Progenitor cell of endocrine pancreas (in vitro differentiated cells): ENCODE data around the gene RAD52. TPM values are rescaled to one million over a fixed set of nuclear protein-coding genes. Genes with fewer than 3 reads are reported as not detected.
"Not testable (repeated sequence)": the region's sequence is repeated elsewhere in the genome, so short reads cannot be mapped to it uniquely, and the experiment has no call there.

ENCODE experiments used
- DNase-seq: peaks from one replicate; pipeline ENCODE4 v3.0.0; 2021; ENCODE audit warnings: low spot score; ENCODE audit not compliant: unreplicated experiment
- H3K27ac Mint-ChIP-seq: 2 replicates; pipeline ENCODE4 v1.8.0; 2021; ENCODE audit warnings: mild to moderate bottlenecking, moderate library complexity, mixed read lengths
- H3K27me3 Mint-ChIP-seq: 2 replicates; pipeline ENCODE4 v1.8.0; 2021; ENCODE audit warnings: mixed read lengths
- H3K36me3 Mint-ChIP-seq: 2 replicates; pipeline ENCODE4 v1.8.0; 2022; ENCODE audit warnings: mixed read lengths; ENCODE audit not compliant: insufficient read depth
- H3K4me1 Mint-ChIP-seq: 2 replicates; pipeline ENCODE4 v1.8.0; 2021; ENCODE audit warnings: low read depth, mixed read lengths
- H3K4me3 Mint-ChIP-seq: 2 replicates; pipeline ENCODE4 v1.8.0; 2021; ENCODE audit warnings: low read depth, mild to moderate bottlenecking, moderate library complexity, mixed read lengths
- H3K9me3 Mint-ChIP-seq: 2 replicates; pipeline ENCODE4 v1.8.0; 2021; ENCODE audit warnings: low read depth, mixed read lengths
- total RNA-seq: library from RNA; stranded (reverse); gene quantifications from 2 replicates; pipeline ENCODE4 v1.2.1, GENCODE V29; 2021
- TF ChIP-seq, protein P1 (sequence below): fragments of 200-600 bp; sonication (generic); IDR thresholded peaks from one replicate; pipeline ENCODE4 v1.5.0; 2021; ENCODE audit warnings: antibody characterized with exemption, mild to moderate bottlenecking; ENCODE audit not compliant: unreplicated experiment

The RAD52 gene
- total RNA-seq, 1 donor from 2014 or later: 52.6 TPM

DNA sequence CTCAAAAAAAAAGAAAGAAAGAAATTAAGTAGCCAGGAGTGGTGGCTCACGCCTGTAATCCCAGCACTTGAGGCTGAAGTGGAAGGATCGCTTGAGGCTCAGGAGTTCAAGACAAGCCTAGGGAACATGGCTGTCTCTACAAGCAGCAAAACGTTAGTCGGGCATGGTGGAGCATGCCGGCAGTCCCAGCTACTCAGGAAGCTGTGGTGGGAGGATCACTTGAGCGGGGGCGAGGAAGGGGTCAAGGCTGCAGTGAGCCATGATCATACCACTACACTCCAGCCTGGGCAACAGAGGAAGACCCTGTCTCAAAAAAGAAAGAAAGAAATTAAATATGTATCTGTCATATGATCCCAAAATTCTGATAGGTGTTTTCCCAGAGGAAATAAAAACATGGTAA is 5.3 kb downstream of the RAD52 start:
- H3K27ac Mint-ChIP-seq: peak overlapping the region; percentile 12

DNA sequence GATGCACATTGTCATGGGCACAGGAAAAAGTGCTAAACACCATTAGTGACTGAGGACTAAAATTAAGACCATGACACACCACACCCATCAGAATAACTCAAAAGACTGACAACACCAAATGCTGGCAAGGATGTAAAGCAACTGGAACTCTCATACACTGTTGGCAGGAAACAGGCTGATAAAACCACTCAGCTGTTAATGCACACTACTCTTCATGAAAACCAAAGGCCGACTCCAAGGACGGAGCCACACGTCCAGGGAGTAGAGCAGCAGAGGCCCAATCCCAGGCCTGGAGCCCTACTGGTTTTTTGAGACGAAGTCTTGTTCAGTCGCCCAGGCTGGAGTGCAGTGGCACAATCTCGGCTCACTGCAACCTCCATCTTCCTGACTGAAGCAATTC is 6.4 kb downstream of the RAD52 start:
- peaks cover 6% of the 10 kb centered on the region for H3K4me1 Mint-ChIP-seq
- no peak overlapping the region for H3K4me3 Mint-ChIP-seq
- no peaks in the 10 kb centered on the region for H3K27me3 Mint-ChIP-seq
- TF ChIP-seq, protein P1, sequence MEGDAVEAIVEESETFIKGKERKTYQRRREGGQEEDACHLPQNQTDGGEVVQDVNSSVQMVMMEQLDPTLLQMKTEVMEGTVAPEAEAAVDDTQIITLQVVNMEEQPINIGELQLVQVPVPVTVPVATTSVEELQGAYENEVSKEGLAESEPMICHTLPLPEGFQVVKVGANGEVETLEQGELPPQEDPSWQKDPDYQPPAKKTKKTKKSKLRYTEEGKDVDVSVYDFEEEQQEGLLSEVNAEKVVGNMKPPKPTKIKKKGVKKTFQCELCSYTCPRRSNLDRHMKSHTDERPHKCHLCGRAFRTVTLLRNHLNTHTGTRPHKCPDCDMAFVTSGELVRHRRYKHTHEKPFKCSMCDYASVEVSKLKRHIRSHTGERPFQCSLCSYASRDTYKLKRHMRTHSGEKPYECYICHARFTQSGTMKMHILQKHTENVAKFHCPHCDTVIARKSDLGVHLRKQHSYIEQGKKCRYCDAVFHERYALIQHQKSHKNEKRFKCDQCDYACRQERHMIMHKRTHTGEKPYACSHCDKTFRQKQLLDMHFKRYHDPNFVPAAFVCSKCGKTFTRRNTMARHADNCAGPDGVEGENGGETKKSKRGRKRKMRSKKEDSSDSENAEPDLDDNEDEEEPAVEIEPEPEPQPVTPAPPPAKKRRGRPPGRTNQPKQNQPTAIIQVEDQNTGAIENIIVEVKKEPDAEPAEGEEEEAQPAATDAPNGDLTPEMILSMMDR: no peak
- peak overlapping the region; percentile 65 for H3K27ac Mint-ChIP-seq
- no peaks in the 10 kb centered on the region for H3K9me3 Mint-ChIP-seq
- DNase-seq: no peak
- H3K36me3 Mint-ChIP-seq: peaks cover 37% of the 10 kb centered on the region

More for the DNA sequence above, 5.3 kb downstream of the RAD52 start:
- DNase-seq: no peak
- Mint-ChIP-seq H3K9me3 (no peaks in the 10 kb centered on the region), H3K27me3 (no peaks in the 10 kb centered on the region), H3K36me3 (peaks cover 36% of the 10 kb centered on the region), H3K4me3 (no peak overlapping the region), H3K4me1 (peaks cover 14% of the 10 kb centered on the region)
- TF ChIP-seq, protein P1: no peak

DNA sequence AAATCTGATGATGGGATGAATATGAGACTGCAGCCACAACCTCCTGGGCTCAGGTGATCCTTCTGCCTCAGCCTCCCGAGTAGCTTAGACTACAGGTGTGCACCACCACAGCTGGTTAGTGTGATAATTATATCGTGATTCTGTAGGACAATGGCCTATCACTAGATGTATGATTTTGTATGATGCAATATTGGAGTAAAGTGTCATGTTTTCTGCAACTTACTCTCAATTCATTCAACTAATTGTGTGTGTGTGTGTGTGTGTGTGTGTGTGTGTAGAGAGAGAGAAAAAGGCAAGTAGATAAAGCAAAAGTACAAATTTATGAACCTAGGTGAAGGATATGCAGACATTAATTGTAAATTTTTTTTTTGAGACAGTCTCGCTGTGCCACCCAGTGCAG is 10.7 kb downstream of the RAD52 start:
- TF ChIP-seq, protein P1: no peak
- Mint-ChIP-seq H3K27ac (no peak overlapping the region), H3K9me3 (no peaks in the 10 kb centered on the region), H3K4me1 (no peaks in the 10 kb centered on the region), H3K27me3 (no peaks in the 10 kb centered on the region), H3K4me3 (no peak overlapping the region), H3K36me3 (peaks cover 31% of the 10 kb centered on the region)
- no peak for DNase-seq

DNA sequence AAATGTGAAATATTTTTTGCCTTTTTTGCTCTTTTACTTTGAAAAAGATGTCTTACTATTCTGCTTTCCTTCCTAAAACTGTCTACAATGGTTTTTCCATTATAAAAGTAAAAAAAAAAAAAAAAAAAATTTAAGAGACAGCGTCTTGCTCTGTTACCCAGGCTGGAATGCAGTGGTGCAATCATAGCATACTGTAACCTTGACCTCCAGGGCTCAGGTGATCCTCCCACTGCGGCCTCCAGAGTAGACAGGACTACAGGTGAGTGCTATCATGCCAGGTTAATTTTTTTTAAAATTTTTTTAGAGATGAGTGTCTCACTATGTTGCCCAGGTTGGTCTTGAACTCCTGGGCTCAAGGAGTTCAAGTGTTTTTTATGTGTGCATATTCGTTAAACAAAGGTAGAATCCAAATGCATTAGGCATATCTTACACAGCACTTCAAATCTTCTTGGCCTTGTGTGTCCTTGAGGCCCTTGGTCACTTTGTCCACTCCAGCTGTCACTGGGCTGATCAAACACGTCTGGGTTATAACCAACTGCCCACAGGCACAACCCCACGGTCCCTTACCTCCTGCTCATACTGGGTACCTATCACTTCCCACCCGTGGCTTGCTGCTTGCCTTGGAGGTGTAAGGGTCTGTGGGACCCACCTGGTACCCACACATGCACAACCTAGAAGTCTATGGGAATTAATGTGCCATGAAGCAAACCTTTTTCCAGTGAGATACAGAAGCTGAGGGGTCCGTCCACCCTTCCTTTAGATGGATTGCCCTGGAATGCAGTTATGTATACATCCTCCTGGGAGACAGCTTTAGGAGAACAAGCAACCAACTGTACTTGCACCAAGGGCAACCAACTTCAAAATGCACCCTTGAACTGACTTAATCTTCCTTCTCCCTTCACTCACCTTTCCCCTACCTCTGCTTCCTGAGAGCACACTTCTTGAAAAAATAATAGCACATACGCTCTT is 12.8 kb downstream of the RAD52 start:
- Mint-ChIP-seq H3K9me3 (no peaks in the 10 kb centered on the region), H3K4me1 (no peaks in the 10 kb centered on the region), H3K27me3 (no peaks in the 10 kb centered on the region), H3K36me3 (peaks cover 24% of the 10 kb centered on the region), H3K4me3 (no peak overlapping the region), H3K27ac (no peak overlapping the region)
- no peak for DNase-seq
- TF ChIP-seq, protein P1: no peak

DNA sequence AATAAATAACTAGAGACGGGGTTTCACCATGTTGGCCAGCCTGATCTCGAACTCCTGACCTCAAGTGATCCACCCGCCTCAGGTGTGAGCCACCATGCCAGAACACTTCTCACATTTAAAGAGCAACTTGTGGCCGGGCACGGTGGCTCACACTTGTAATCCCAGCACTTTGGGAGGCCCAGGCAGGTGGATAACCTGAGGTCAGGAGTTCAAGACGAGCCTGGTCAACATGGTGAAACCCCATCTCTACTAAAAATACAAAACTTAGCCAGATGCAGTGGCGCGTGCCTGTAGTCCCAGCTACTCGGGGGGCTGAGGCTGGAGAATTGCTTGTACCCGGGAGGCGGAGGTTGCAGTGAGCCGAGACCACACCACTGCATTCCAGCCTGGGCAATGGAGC is 13.6 kb downstream of the RAD52 start:
- H3K36me3 Mint-ChIP-seq: peaks cover 25% of the 10 kb centered on the region
- H3K27me3 Mint-ChIP-seq, H3K4me3 Mint-ChIP-seq, H3K4me1 Mint-ChIP-seq, H3K9me3 Mint-ChIP-seq, DNase-seq, H3K27ac Mint-ChIP-seq: not testable (repeated sequence)

DNA sequence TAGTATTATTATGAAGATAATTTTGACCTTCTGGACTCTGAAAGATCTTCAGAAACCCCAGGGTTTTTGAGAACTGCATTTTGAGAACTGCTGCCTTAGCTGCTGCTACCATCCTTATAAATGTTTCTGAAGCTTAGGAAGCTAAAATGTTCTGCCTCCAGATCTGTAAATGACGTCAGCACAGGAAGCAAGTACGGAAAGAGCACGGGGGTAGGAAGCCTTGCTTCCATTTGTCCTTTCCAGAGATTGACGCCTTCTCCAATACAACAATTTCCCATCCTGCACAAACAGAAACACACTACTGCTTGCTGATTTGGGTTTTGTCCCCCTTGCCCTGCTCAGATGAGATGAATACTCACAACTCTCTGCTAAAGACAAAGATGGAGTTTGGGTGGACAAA is 17.9 kb downstream of the RAD52 start:
- H3K9me3 Mint-ChIP-seq: no peaks in the 10 kb centered on the region
- peaks cover 33% of the 10 kb centered on the region for H3K36me3 Mint-ChIP-seq
- TF ChIP-seq, protein P1: no peak
- H3K4me1 Mint-ChIP-seq: no peaks in the 10 kb centered on the region
- H3K27me3 Mint-ChIP-seq: no peaks in the 10 kb centered on the region
- H3K4me3 Mint-ChIP-seq: no peak overlapping the region
- H3K27ac Mint-ChIP-seq: peak overlapping the region; percentile 12
- no peak for DNase-seq
